HG03135 (cell line): ENCODE results near the gene ATP1A3.

ENCODE experiments used
- ATAC-seq: cut with Tn5 transposase; IDR thresholded peaks from one replicate; pipeline ENCODE4 v1.9.1; 2021; ENCODE audit warnings: mild to moderate bottlenecking, moderate library complexity; ENCODE audit not compliant: unreplicated experiment

Gene ATP1A3

GRCh38 chr19:41988947-41989346 is 5.1 kb downstream of the ATP1A3 start:
- no peak for ATAC-seq

- ATAC-seq: no peak
Observed at GRCh38 chr19:41987141-41987860, 6.7 kb downstream of the ATP1A3 start.

GRCh38 chr19:41984961-41985360 is 9.1 kb downstream of the ATP1A3 start:
- no peak for ATAC-seq

- no peak for ATAC-seq
Observed at GRCh38 chr19:41981724-41982123, 12.3 kb downstream of the ATP1A3 start.

DNA sequence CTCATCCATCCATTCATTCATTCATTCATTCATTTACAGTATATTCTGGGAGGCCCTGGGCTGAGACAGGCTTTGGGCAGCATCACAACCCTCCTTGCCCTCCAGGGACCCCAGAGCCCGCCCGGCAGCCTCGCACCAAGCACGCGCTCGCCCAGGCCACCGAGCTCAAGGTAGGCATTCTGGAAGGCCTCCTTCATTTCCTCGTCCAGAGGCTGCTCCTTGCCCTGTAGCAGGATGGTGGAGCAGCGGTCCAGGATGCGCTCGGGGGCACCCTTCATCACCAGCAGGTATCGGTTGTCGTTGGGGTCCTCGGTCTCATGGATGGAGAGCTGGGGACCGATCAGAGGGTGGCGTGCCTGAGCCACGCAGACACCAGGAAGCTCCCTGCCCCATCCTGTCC is 15.6 kb downstream of the ATP1A3 start:
- no peak for ATAC-seq

DNA sequence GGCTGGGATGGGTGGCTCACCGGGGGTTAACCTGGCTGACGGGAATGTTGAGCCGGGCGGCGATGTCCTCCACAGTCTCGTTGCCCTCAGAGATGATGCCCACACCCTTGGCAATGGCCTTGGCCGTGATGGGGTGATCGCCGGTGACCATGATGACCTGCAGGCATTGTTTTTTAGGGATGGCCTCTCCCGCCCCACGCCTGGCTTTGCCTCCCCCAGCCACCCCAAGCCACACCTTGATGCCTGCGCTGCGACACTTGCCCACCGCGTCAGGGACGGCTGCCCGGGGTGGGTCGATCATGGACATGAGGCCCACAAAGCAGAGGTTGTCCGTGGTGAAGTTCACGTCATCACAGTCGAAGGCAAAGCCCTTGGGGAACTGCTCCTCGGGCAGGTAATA is 16.1 kb downstream of the ATP1A3 start:
- no peak for ATAC-seq

GRCh38 chr19:41974652-41975051 is 19.4 kb downstream of the ATP1A3 start:
- ATAC-seq: no peak

- ATAC-seq: no peak
Observed at GRCh38 chr19:41971363-41971762, 22.7 kb downstream of the ATP1A3 start.

DNA sequence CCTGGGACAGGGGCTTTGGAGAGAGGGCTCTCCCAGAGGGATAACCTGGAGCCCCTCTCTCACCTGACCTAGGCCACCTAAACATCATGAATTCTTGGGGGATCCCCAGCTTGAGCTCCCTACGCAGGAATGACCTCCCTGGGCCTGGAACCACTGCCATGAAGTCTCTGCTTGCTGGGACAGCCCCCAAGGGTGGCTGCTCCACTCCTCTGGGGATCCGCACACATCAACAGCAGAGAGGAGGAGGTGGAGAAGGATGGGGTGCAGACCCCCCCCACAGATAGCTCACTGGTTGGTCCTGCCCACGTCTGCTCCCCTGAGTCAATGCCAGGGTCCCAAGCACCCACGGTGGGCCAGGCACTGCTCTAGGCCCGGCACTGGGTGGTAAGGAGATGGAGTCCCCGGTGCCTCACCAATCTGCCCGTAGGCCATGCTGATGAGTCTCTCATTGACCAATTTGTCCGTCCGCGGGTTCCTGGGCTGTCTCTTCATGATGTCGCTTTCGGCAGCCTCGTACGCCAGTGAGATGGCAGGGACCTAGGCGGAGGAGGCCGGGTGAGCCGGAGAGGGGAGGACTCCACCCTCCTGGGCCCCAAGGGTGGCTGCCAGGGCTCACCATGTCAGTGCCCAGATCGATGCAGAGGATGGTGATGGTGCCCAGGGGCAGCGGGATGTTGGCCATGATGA is 24.1 kb downstream of the ATP1A3 start:
- ATAC-seq: no peak

DNA sequence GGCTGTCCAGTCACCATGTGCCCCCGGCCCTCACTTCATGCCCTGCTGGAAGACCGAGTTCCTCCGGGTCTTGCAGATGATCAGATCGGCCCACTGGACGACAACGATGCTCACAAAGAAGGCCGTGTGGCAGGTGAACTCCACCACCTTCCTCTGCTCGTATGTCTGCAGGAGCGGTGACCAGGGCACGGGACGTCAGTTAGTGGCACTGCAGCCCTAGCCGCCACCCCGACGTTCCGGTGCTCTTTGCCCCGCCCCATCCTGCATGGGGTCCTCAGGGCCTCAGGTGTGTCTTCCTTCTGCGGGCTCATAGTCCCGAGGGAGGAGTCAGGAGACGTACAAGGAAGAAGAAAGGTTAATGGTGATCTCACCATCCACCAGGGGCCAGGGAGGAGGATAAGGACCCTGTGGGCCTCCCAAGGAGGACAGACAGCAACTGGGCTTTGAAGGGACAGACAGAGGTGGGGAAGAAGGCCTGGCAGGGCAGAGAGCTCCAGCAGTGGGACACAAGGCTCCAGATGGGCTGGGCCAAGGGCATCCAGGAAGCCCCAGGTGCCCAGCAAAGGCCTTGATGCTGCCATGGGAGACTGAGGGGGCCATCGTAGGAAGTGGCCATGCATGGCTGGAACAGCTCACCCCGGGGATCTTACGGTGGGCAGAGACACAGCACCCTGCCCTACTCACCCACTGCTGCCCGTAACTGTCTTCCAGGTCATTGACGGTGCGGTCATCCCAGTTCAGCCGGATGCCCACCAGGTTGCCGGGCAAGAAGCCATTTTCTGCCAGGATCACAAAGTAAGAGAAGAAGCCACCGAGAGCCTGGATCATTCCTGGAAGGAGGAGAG is 25.1 kb downstream of the ATP1A3 start:
- ATAC-seq: no peak

GRCh38 chr19:41967054-41967783 is 26.8 kb downstream of the ATP1A3 start:
- ATAC-seq: no peak

- no peak for ATAC-seq
Observed at GRCh38 chr19:41965106-41965505, 28.9 kb downstream of the ATP1A3 start.

GRCh38 chr19:41960973-41961372 is 33.1 kb downstream of the ATP1A3 start:
- no peak for ATAC-seq

GRCh38 chr19:41959056-41960053 is 34.7 kb downstream of the ATP1A3 start, which contains the start of gene RABAC1:
TSS of gene RABAC1 (minus strand) at chr19:41959321. CDS start at chr19:41959292, 29 bp downstream.
- peak; percentile 81 for ATAC-seq

- peak; percentile 48 for ATAC-seq
Observed at GRCh38 chr19:41958367-41959055, 35.5 kb downstream of the ATP1A3 start.

- no peak for ATAC-seq
Observed at GRCh38 chr19:41957838-41958366, 36.1 kb downstream of the ATP1A3 start.

- no peak for ATAC-seq
Observed at GRCh38 chr19:41957161-41957837, 36.7 kb downstream of the ATP1A3 start.

DNA sequence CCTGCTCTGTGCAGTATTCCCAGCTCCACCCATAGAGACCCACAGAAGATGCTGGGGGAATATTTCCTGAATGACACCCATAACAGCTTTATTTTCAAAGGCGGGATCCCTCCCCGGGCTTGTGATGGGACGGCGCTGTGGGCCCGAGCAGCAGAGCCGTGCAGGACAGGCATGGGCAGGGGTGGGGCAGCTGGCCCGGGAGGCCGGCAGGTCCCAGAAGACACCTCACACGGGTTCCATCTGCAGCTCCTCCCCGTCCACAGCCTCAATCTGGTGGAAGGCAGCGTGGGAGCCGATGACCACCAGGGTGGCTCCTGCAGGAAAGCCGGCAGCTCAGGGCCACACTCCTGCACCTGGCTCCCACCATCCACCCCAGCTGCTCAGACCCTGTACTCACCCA is 37.4 kb downstream of the ATP1A3 start:
- no peak for ATAC-seq
